Activated CD4-positive, alpha-beta memory T cell treated with anti-CD3 and anti-CD28 coated beads for 36 hours (primary cell): Measurements from ENCODE around the gene CCDC183. TPM values are rescaled to one million over a fixed set of nuclear protein-coding genes. Genes with fewer than 3 reads are reported as not detected.
"Not testable (repeated sequence)": the region's sequence is repeated elsewhere in the genome, so short reads cannot be mapped to it uniquely, and the experiment has no call there.

ENCODE experiments used
- CTCF ChIA-PET: fragments of 350-600 bp; sonication (Branson Sonifier 250); formaldehyde crosslinking; loops from one replicate; lab custom pipeline; 2021; ENCODE audit warnings: antibody characterized with exemption, inconsistent platforms; lab: Charles Lee
- POLR2A ChIA-PET: fragments of 350-600 bp; sonication (Branson Sonifier 250); formaldehyde crosslinking; loops from one replicate; lab custom pipeline; 2021; ENCODE audit warnings: antibody characterized with exemption; lab: Charles Lee
- DNase-seq: peaks from one replicate; pipeline ENCODE4 v3.0.0-alpha.2; 2020
- H3K27ac Mint-ChIP-seq: one replicate; pipeline ENCODE4 v1.8.0; 2021; ENCODE audit warnings: mixed read lengths
- H3K27me3 Mint-ChIP-seq: one replicate; pipeline ENCODE4 v1.8.0; 2021; ENCODE audit warnings: mixed read lengths
- H3K36me3 Mint-ChIP-seq: one replicate; pipeline ENCODE4 v1.8.0; 2021; ENCODE audit warnings: mixed read lengths
- H3K4me1 Mint-ChIP-seq: one replicate; pipeline ENCODE4 v1.8.0; 2021; ENCODE audit warnings: low read depth, mixed read lengths
- H3K4me3 Mint-ChIP-seq: one replicate; pipeline ENCODE4 v1.8.0; 2021; ENCODE audit warnings: mild to moderate bottlenecking, mixed read lengths
- H3K9me3 Mint-ChIP-seq: one replicate; pipeline ENCODE4 v1.8.0; 2021; ENCODE audit warnings: mixed read lengths
- intact Hi-C: fragments of 100-400 bp; cut with micrococcal nuclease; formaldehyde crosslinking; loops from one replicate; pipeline ENCODE4 v1.15.1; 2023
- total RNA-seq, 2 experiments: library from RNA; stranded (reverse); gene quantifications; one replicate each; pipeline ENCODE4 v1.2.3, GENCODE V29; 2021

Gene CCDC183
- total RNA-seq, 2 experiments from 2014 or later: 0.21 to 0.36 TPM

DNA sequence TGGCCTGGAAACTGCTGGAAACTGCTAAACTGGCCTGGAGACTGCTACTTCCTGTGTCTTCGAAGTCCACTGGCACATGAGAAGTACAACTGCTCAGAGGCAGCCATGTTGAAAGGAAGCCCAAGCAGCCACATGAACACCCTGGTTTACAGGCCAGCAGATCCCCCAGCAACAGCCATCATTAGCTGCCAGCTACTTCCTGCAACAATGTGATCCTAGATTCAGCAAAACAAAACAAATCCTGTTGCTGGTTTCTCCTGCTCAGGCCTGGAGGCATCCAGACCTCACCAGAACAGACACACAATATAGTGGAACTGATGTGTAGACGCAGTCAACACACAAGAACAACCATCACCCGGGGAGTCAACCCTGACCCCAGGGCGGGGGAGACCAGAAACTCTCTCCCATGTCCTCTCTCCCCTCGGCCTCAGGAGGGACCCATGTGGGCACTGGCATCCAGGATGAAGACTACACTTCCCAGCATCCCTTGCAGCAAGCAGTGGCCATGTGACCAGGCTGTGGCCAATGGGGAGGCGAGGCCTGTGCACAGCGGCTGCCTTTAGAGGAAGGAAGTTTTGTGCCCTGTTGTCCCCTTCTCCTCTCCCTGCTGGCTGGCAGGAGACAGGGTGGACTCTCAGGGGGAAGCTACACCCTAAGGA is 22.6 kb upstream of the CCDC183 start:
- intact Hi-C loops: no loop called here
- Mint-ChIP-seq H3K27ac (no peak overlapping the region), H3K36me3 (peaks cover 7% of the 10 kb centered on the region), H3K27me3 (peaks cover 8% of the 10 kb centered on the region), H3K4me1 (peaks cover 2% of the 10 kb centered on the region), H3K4me3 (no peak overlapping the region), H3K9me3 (peaks cover 11% of the 10 kb centered on the region)
- ChIA-PET CTCF (interaction anchor here (1.2 kb wide), 1 partner anchor 41 kb away, joined by 3 read pairs; no protein-coding TSS in a partner anchor), POLR2A (no interaction called here)
- peak; percentile 37 for DNase-seq

DNA sequence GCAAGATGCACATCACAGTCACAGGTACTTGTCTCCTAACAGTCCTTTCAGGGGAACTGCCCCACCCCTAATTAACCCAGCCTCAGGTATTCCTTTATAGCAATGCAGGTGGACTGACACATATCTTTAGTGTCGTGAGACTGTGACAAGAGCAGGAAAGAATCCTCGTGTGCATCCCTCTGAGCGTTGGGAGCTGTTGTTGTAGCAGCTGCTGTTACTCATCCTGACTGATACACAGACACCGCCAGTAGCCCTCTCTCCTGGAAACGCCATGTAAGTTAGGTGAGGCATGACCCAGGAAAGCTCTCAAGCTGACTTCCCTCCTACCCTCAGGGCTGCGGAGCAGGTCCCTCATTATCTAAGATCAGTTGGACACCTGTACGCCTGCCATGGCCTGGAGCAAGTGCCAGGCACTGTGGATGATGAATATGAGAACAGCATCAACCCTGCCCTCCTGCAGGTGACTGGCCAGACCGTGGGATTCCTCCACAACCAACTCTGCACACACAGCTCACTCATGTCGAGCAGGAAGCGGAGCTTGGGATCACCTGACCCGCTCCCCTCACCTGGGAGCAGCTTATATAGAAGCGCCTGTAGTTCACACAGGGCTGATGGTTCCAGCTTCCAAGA is 21.6 kb upstream of the CCDC183 start:
- Mint-ChIP-seq H3K9me3 (peaks cover 11% of the 10 kb centered on the region), H3K4me1 (peaks cover 2% of the 10 kb centered on the region), H3K4me3 (no peak overlapping the region), H3K36me3 (peaks cover 7% of the 10 kb centered on the region), H3K27ac (no peak overlapping the region), H3K27me3 (peaks cover 14% of the 10 kb centered on the region)
- POLR2A ChIA-PET: no interaction called here
- CTCF ChIA-PET: no interaction called here
- no peak for DNase-seq
- intact Hi-C loops: no loop called here

DNA sequence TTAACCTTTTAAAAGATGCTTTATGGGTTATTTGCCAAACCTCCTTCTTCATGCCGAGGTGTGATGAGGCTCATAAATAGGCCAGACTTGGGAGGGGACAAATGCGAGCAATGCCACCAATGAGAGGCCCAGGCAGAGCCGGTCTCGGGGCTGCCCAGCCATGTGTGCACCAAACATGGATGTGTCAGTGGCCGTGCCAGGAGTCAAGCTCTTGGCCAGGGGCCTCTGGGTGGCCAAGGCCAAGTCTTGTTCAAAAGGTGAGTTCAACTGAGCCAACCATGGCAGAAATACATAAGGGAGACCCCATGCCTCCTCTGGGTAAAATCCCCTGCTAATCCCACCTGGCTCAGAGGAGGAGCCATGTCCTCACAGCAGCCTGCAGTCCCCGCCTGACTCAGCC is 20.9 kb upstream of the CCDC183 start:
- ChIA-PET CTCF (no interaction called here), POLR2A (no interaction called here)
- Mint-ChIP-seq H3K27ac (no peak overlapping the region), H3K4me3 (no peak overlapping the region), H3K36me3 (peaks cover 7% of the 10 kb centered on the region), H3K4me1 (no peaks in the 10 kb centered on the region), H3K9me3 (peaks cover 11% of the 10 kb centered on the region), H3K27me3 (peaks cover 12% of the 10 kb centered on the region)
- no peak for DNase-seq
- intact Hi-C loops: no loop called here

DNA sequence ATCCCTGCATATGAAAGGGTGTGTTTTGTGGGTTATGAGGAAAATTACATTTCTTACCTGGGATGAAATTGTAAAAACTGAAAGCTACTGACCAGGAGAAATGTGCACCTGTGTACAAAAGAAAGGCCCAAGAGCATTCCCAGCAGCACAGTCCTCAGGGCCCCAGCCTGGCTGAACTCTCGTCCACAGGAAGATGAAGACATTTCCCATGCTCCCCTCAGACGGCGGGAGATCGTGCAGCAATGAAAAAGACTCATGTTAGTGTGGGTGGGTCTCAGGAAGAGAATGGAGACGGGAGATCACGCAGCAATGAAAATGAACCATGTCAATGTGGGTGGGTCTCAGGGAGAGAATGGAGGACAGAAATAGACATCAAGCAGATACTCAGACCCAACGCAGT is 19.2 kb upstream of the CCDC183 start:
- no peak for DNase-seq
- intact Hi-C loops: no loop called here
- no peak overlapping the region for H3K4me3 Mint-ChIP-seq
- H3K9me3 Mint-ChIP-seq: peaks cover 11% of the 10 kb centered on the region
- H3K36me3 Mint-ChIP-seq: peaks cover 7% of the 10 kb centered on the region
- H3K4me1 Mint-ChIP-seq: no peaks in the 10 kb centered on the region
- H3K27ac Mint-ChIP-seq: no peak overlapping the region
- ChIA-PET CTCF (interaction anchor here (1.8 to 3.0 kb wide), 5 partner anchors 7 to 258 kb away, joined by 5 to 17 read pairs (median 11); partner anchors contain the start of gene LCN8), POLR2A (interaction anchor here (0.6 kb wide), 1 partner anchor 304 kb away, joined by 3 read pairs; no protein-coding TSS in a partner anchor)
- H3K27me3 Mint-ChIP-seq: peaks cover 12% of the 10 kb centered on the region

DNA sequence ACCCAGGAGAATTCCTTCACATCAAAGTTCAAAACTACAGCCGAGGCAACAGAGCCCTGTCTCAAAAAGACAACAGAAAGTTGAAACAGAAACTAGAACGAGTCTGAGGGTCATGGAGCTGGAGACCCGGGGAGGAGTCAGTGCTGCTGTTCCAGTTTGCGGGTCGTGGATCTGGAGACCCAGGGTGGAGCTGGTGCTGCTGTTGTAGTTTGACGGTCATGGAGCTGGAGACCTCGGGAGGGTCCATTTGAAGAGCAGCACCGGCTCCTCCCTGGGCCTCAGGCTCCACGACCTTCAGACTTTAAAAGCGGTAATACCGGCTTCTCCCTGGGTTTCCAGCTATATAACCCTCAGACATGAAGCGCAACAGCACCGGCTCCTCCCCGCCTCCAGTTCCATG is 18.8 kb upstream of the CCDC183 start:
- DNase-seq: no peak
- H3K27me3 Mint-ChIP-seq: peaks cover 12% of the 10 kb centered on the region
- POLR2A ChIA-PET: no interaction called here
- H3K27ac Mint-ChIP-seq: no peak overlapping the region
- intact Hi-C loops: no loop called here
- CTCF ChIA-PET: interaction anchor here (0.8 to 3.0 kb wide), 13 partner anchors 8 to 291 kb away, joined by 3 to 17 read pairs (median 5); partner anchors contain the start of genes AJM1, LCN8 and NPDC1
- H3K4me3 Mint-ChIP-seq: no peak overlapping the region
- peaks cover 11% of the 10 kb centered on the region for H3K9me3 Mint-ChIP-seq
- H3K36me3 Mint-ChIP-seq: peaks cover 7% of the 10 kb centered on the region
- no peaks in the 10 kb centered on the region for H3K4me1 Mint-ChIP-seq

DNA sequence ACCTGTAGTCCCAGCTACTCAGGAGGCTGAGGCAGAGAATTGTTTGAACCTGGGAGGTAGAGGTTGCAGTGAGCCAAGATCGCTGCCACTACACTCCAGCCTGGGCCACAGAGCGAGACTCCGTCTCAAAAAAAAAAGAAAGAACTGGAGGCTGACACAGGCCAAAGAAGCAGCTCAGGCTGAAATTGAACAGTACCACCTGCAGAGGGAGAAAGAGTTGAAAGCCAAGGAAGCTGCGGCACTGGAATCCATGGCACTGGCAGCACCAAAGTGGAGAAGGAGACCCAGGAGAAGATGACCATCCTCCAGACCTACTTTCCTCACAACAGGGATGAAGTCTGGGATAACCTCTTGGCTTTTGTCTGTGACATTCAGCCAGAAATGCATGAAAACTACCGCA is 16.3 kb upstream of the CCDC183 start:
- ChIA-PET POLR2A (interaction anchor here (0.7 kb wide), 1 partner anchor 209 kb away, joined by 4 read pairs; no protein-coding TSS in a partner anchor), CTCF (interaction anchor here (1.0 to 3.0 kb wide), 2 partner anchors 9 to 13 kb away, joined by 3 to 13 read pairs; no protein-coding TSS in a partner anchor)
- DNase-seq: no peak
- Mint-ChIP-seq H3K4me3 (no peak overlapping the region), H3K27me3 (peaks cover 12% of the 10 kb centered on the region), H3K27ac (no peak overlapping the region), H3K4me1 (peaks cover 3% of the 10 kb centered on the region), H3K36me3 (no peaks in the 10 kb centered on the region), H3K9me3 (no peaks in the 10 kb centered on the region)
- intact Hi-C loops: no loop called here

DNA sequence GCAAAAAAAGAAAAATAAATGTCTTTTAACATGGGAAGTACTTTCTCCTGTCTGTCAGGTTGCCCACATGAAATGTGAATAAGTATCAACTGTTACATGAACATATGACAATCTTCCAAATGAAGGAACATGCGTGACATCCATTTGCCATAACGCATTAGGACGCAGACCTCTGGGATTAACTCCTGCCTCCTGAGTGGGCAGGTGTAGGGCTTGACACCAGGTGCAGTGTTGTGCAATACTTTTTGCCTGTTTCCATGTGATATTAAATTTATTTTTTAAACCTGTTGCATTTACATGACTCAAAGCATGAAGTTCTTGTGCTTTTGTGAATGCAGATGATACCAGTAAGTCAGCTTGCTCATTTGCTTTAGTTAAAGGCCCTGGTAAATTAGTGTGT is 13.7 kb upstream of the CCDC183 start:
- no peak overlapping the region for H3K4me3 Mint-ChIP-seq
- ChIA-PET POLR2A (no interaction called here), CTCF (interaction anchor here (0.9 to 1.1 kb wide), 2 partner anchors 13 to 25 kb away, joined by 3 read pairs; partner anchors contain the start of gene LCN8)
- no peak for DNase-seq
- no peak overlapping the region for H3K27ac Mint-ChIP-seq
- H3K9me3 Mint-ChIP-seq: no peaks in the 10 kb centered on the region
- peaks cover 6% of the 10 kb centered on the region for H3K4me1 Mint-ChIP-seq
- intact Hi-C loops: no loop called here
- peaks cover 12% of the 10 kb centered on the region for H3K27me3 Mint-ChIP-seq
- no peaks in the 10 kb centered on the region for H3K36me3 Mint-ChIP-seq

DNA sequence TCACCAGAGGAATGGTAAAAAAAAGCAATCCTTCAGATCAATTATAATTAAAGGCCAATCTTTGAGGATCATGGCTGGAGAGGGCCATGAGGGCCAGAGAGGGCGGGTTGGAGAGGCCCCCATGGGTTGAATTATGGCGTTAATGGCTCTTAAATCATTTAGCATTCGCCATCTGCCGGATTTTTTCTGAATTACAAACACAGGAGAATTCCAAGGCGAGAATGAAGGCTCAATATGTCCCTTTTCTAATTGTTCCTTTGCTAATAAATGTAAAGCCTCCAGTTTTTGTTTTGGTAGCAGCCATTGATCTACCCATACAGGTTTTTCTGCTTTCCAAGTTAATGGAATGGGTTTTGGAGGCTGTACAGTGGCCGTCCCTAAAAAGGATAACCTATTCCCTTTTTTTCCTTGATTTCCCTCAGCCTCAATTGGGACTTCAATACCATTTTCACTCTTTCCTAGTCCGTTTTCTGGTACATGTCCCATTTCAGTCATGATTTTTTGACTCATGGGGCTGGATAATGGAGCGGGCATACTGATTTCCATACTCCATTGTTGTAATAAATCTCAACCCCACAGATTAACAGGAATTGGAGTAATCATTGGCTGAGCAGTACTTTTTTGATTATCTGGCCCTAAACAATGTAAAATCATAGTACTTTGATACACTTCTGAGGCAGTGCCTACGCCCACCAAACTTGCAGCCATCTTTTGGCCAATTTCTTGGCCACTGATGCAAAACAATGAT is 11.7 kb upstream of the CCDC183 start:
- Mint-ChIP-seq H3K4me1 (peaks cover 16% of the 10 kb centered on the region), H3K27ac (no peak overlapping the region), H3K9me3 (no peaks in the 10 kb centered on the region), H3K4me3 (no peak overlapping the region), H3K36me3 (no peaks in the 10 kb centered on the region), H3K27me3 (peaks cover 1% of the 10 kb centered on the region)
- no peak for DNase-seq
- ChIA-PET POLR2A (no interaction called here), CTCF (interaction anchor here (0.8 to 1.0 kb wide), 2 partner anchors 14 to 34 kb away, joined by 3 to 4 read pairs; no protein-coding TSS in a partner anchor)
- intact Hi-C loops: loop anchor here (1.0 kb wide), 1 partner anchor 18 kb away; no protein-coding TSS in a partner anchor

DNA sequence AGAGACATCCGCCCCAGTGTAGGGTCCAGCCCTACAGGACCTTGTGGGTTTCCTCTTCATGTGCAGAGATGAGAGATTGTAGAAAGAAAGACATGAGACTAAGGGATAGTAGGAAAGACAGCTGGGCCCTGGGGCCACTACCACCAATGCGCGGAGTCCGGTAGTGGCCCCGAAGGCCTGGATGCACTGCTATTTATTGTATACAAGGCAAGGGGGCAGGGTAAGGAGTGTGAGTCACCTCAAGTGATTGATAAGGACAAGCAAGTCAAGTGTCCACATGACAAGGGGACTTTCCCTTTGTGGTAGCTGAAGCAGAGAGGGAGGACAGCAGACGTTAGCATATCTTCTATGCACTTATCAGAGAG is 11.2 kb upstream of the CCDC183 start:
- POLR2A ChIA-PET: no interaction called here
- Mint-ChIP-seq H3K36me3 (no peaks in the 10 kb centered on the region), H3K9me3 (no peaks in the 10 kb centered on the region), H3K4me1 (peaks cover 16% of the 10 kb centered on the region), H3K27me3 (peaks cover 1% of the 10 kb centered on the region), H3K27ac (no peak overlapping the region), H3K4me3 (no peak overlapping the region)
- CTCF ChIA-PET: interaction anchor here (1.3 to 1.4 kb wide), 2 partner anchors 62 to 250 kb away, joined by 3 to 12 read pairs; no protein-coding TSS in a partner anchor
- peak; percentile 41 for DNase-seq
- intact Hi-C loops: loop anchor here (1.0 to 5.0 kb wide), 2 partner anchors 19 to 207 kb away; partner anchors contain the start of gene PAXX

DNA sequence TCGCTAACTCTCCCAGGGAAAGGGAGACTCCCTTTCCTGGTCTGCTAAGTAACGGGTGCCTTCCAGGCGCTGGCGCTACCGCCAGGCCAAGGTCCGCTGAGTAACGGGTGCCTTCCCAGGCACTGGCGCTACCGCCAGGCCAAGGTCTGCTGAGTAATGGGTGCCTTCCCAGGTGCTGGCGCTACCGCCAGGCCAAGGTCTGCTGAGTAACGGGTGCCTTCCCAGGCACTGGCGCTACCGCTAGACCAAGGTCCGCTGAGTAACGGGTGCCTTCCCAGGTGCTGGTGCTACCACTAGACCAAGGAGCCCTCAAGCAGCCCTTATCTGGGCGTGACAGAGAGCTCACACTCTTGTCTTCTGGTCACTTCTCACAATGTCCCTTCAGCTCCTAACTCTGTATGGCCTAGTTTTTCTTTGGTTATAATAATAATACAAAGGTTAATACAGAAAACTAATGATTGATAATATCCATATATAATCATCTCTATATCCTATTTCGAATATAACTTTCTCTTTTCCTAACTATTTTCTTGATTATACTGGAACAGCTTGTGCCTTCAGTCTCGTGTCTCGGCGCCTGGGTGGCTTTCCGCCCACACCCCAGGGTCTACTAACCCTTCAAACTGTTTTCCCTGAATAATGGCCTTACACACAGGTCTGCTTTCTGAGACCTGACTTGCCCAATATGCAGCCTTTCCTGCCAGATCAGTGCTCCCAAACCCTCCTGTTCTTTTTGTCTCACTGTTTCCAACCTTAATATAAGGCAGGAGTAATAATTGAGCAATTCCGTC is 10.4 kb upstream of the CCDC183 start:
- CTCF ChIA-PET: interaction anchor here (1.0 to 3.3 kb wide), 5 partner anchors 14 to 249 kb away, joined by 3 to 16 read pairs (median 3); no protein-coding TSS in a partner anchor
- DNase-seq, H3K36me3 Mint-ChIP-seq, POLR2A ChIA-PET, H3K9me3 Mint-ChIP-seq, H3K27ac Mint-ChIP-seq, H3K27me3 Mint-ChIP-seq, H3K4me3 Mint-ChIP-seq: not testable (repeated sequence)
- peaks cover 19% of the 10 kb centered on the region for H3K4me1 Mint-ChIP-seq
- intact Hi-C loops: loop anchor here (5.0 kb wide), 1 partner anchor 207 kb away; the partner anchor contains the start of gene PAXX

DNA sequence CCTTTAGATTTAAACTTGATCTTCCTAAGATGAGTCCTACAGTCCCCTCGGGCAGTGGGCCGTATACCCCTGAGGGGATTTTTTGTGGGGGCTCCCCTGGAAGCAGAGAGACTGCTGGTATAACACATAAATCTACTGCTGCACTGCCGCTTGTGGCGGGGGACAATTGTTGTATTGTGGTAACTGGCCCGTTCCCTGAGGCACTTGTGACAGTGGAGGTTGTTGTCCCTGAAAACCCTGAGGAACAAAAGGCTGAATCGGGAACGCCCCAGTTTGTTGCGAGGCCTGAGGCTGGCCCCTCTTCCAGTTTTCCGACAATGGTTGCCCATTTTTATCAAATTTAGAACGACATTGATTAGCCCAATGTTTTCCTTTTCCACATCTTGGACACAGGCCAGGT is 9.7 kb upstream of the CCDC183 start:
- no peak overlapping the region for H3K27ac Mint-ChIP-seq
- no peaks in the 10 kb centered on the region for H3K36me3 Mint-ChIP-seq
- ChIA-PET POLR2A (no interaction called here), CTCF (interaction anchor here (1.0 to 3.3 kb wide), 11 partner anchors 8 to 249 kb away, joined by 3 to 16 read pairs (median 3); no protein-coding TSS in a partner anchor)
- intact Hi-C loops: loop anchor here (5.0 kb wide), 1 partner anchor 206 kb away; the partner anchor contains the start of gene PAXX
- DNase-seq: no peak
- no peak overlapping the region for H3K4me3 Mint-ChIP-seq
- H3K27me3 Mint-ChIP-seq: peaks cover 1% of the 10 kb centered on the region
- no peaks in the 10 kb centered on the region for H3K9me3 Mint-ChIP-seq
- peaks cover 19% of the 10 kb centered on the region for H3K4me1 Mint-ChIP-seq
